Epithelial cell of esophagus (primary cell): Measurements from ENCODE around the gene BCOR.
A peak's percentile ranks its signal among the peaks of the same experiment; 100 is the strongest.

Experiments
- DNase-seq: peaks from one replicate; pipeline ENCODE4 v3.0.0; 2010; ENCODE audit warnings: low read depth
- H3K4me3 ChIP-seq: 2 replicates; pipeline ENCODE4 v1.5.1; 2011; ENCODE audit warnings: mild to moderate bottlenecking, low read length, control low read depth
- CTCF ChIP-seq: IDR thresholded peaks from 2 replicates; pipeline ENCODE4 v1.5.1; 2011; ENCODE audit warnings: low read depth, mild to moderate bottlenecking, low read length, control low read depth, inconsistent platforms; ENCODE audit not compliant: insufficient read depth; ENCODE audit errors: missing control alignments

The BCOR gene

GRCh38 chrX:40106676-40107290, 9.0 kb upstream of the BCOR start:
- TF ChIP-seq CTCF = no peak
- H3K4me3 ChIP-seq = peak overlapping the region; percentile 27
- DNase-seq = no peak

- H3K4me3 ChIP-seq = peak overlapping the region; percentile 48
- peak; percentile 62 for DNase-seq
- TF ChIP-seq CTCF = no peak
Measured at GRCh38 chrX:40105835-40106675, 8.3 kb upstream of the BCOR start.

GRCh38 chrX:40104985-40105834, 7.5 kb upstream of the BCOR start:
- peak overlapping the region; percentile 48 for H3K4me3 ChIP-seq
- DNase-seq = no peak
- TF ChIP-seq CTCF = no peak

GRCh38 chrX:40104630-40104984, 6.8 kb upstream of the BCOR start:
- TF ChIP-seq CTCF = no peak
- no peak overlapping the region for H3K4me3 ChIP-seq
- peak; percentile 56 for DNase-seq

GRCh38 chrX:40103565-40104323, 6.0 kb upstream of the BCOR start:
- H3K4me3 ChIP-seq = no peak overlapping the region
- DNase-seq = no peak
- no peak for TF ChIP-seq CTCF
